8988T (cell line): Measurements from ENCODE around the gene PLEKHG4.

Experiments used
- DNase-seq: peaks from one replicate; pipeline ENCODE4 v3.0.0; 2011

Gene PLEKHG4

GRCh38 chr16:67291461-67291860, 12.1 kb downstream of the PLEKHG4 start:
- no peak for DNase-seq

GRCh38 chr16:67294171-67294757, 14.9 kb downstream of the PLEKHG4 start:
- no peak for DNase-seq

- no peak for DNase-seq
Measured at GRCh38 chr16:67294938-67295361, 15.6 kb downstream of the PLEKHG4 start.

GRCh38 chr16:67296420-67296819, 17.1 kb downstream of the PLEKHG4 start:
- DNase-seq: no peak

- no peak for DNase-seq
Measured at GRCh38 chr16:67298277-67298676, 18.9 kb downstream of the PLEKHG4 start.

- no peak for DNase-seq
Measured at GRCh38 chr16:67299269-67299668, 19.9 kb downstream of the PLEKHG4 start.

- DNase-seq: no peak
Measured at GRCh38 chr16:67301080-67301782, 21.9 kb downstream of the PLEKHG4 start.

GRCh38 chr16:67302076-67302475, 22.7 kb downstream of the PLEKHG4 start:
- DNase-seq: no peak

GRCh38 chr16:67302970-67303369, 23.6 kb downstream of the PLEKHG4 start:
- no peak for DNase-seq

GRCh38 chr16:67304020-67304419, 24.7 kb downstream of the PLEKHG4 start:
- no peak for DNase-seq

- DNase-seq: no peak
Measured at GRCh38 chr16:67305216-67306071, 26.1 kb downstream of the PLEKHG4 start.

GRCh38 chr16:67310561-67310960, 31.2 kb downstream of the PLEKHG4 start:
- DNase-seq: no peak

GRCh38 chr16:67311607-67312488, 32.5 kb downstream of the PLEKHG4 start:
- DNase-seq: peak; percentile 83

- no peak for DNase-seq
Measured at GRCh38 chr16:67312719-67313118, 33.4 kb downstream of the PLEKHG4 start.

GRCh38 chr16:67317853-67318252, 38.5 kb downstream of the PLEKHG4 start:
- no peak for DNase-seq

- DNase-seq: no peak
Measured at GRCh38 chr16:67326115-67326471, 46.8 kb downstream of the PLEKHG4 start.

GRCh38 chr16:67326472-67327309, 47.4 kb downstream of the PLEKHG4 start, which contains the start of the genes KCTD19 and LRRC36:
TSS of gene KCTD19 (minus strand) at chr16:67326741. CDS start at chr16:67326707, 34 bp downstream.
TSS of gene LRRC36 (plus strand) at chr16:67326815. CDS start at chr16:67326863, 48 bp downstream.
- DNase-seq: peak; percentile 99

GRCh38 chr16:67327743-67328142, 48.4 kb downstream of the PLEKHG4 start:
- no peak for DNase-seq

- no peak for DNase-seq
Measured at GRCh38 chr16:67329901-67330300, 50.6 kb downstream of the PLEKHG4 start.

GRCh38 chr16:67333315-67333714, 54.0 kb downstream of the PLEKHG4 start:
- no peak for DNase-seq

GRCh38 chr16:67336116-67336515, 56.8 kb downstream of the PLEKHG4 start:
- no peak for DNase-seq

- DNase-seq: no peak
Measured at GRCh38 chr16:67336648-67337047, 57.3 kb downstream of the PLEKHG4 start.
